ENCODE measurements around the gene CACNA1S. TPM values are rescaled to one million over a fixed set of nuclear protein-coding genes. Genes with fewer than 3 reads are reported as not detected.

The CACNA1S gene
- total RNA-seq, 1 donor from 2014 or later = 0.07 TPM

- DNase-seq = no peak
- Mint-ChIP-seq H3K4me3 (ENCODE audit: unreplicated experiment) (no peak overlapping the region), H3K9me3 (ENCODE audit: unreplicated experiment) (peaks cover 19% of the 10 kb centered on the region), H3K36me3 (ENCODE audit: unreplicated experiment) (no peaks in the 10 kb centered on the region), H3K27ac (ENCODE audit: unreplicated experiment) (no peak overlapping the region), H3K27me3 (ENCODE audit: unreplicated experiment) (peaks cover 14% of the 10 kb centered on the region), H3K4me1 (ENCODE audit: low read depth, unreplicated experiment) (peaks cover 39% of the 10 kb centered on the region)
- TF ChIP-seq CTCF (IDR thresholded peaks at IDR 0.05; ENCODE audit: partially characterized antibody, unreplicated experiment) = no peak
Observed at GRCh38 chr1:201053155-201053860, 58.9 kb downstream of the CACNA1S start.

GRCh38 chr1:201051399-201051798 lies 60.8 kb downstream of the CACNA1S start:
- no peak for TF ChIP-seq CTCF (IDR thresholded peaks at IDR 0.05; ENCODE audit: partially characterized antibody, unreplicated experiment)
- Mint-ChIP-seq H3K4me1 (ENCODE audit: low read depth, unreplicated experiment) (peaks cover 24% of the 10 kb centered on the region), H3K27me3 (ENCODE audit: unreplicated experiment) (peaks cover 12% of the 10 kb centered on the region), H3K36me3 (ENCODE audit: unreplicated experiment) (no peaks in the 10 kb centered on the region), H3K4me3 (ENCODE audit: unreplicated experiment) (no peak overlapping the region), H3K9me3 (ENCODE audit: unreplicated experiment) (peaks cover 18% of the 10 kb centered on the region), H3K27ac (ENCODE audit: unreplicated experiment) (no peak overlapping the region)
- no peak for DNase-seq

GRCh38 chr1:201050515-201051277 lies 61.5 kb downstream of the CACNA1S start:
- peaks cover 17% of the 10 kb centered on the region for H3K4me1 Mint-ChIP-seq (ENCODE audit: low read depth, unreplicated experiment)
- no peaks in the 10 kb centered on the region for H3K36me3 Mint-ChIP-seq (ENCODE audit: unreplicated experiment)
- no peak for TF ChIP-seq CTCF (IDR thresholded peaks at IDR 0.05; ENCODE audit: partially characterized antibody, unreplicated experiment)
- peaks cover 5% of the 10 kb centered on the region for H3K27me3 Mint-ChIP-seq (ENCODE audit: unreplicated experiment)
- H3K27ac Mint-ChIP-seq (ENCODE audit: unreplicated experiment) = no peak overlapping the region
- H3K9me3 Mint-ChIP-seq (ENCODE audit: unreplicated experiment) = peaks cover 12% of the 10 kb centered on the region
- H3K4me3 Mint-ChIP-seq (ENCODE audit: unreplicated experiment) = no peak overlapping the region
- DNase-seq = no peak

GRCh38 chr1:201049248-201049831 lies 62.9 kb downstream of the CACNA1S start:
- no peak for TF ChIP-seq CTCF (IDR thresholded peaks at IDR 0.05; ENCODE audit: partially characterized antibody, unreplicated experiment)
- Mint-ChIP-seq H3K27me3 (ENCODE audit: unreplicated experiment) (peaks cover 4% of the 10 kb centered on the region), H3K27ac (ENCODE audit: unreplicated experiment) (no peak overlapping the region), H3K4me1 (ENCODE audit: low read depth, unreplicated experiment) (peaks cover 7% of the 10 kb centered on the region), H3K36me3 (ENCODE audit: unreplicated experiment) (no peaks in the 10 kb centered on the region), H3K4me3 (ENCODE audit: unreplicated experiment) (no peak overlapping the region), H3K9me3 (ENCODE audit: unreplicated experiment) (peaks cover 8% of the 10 kb centered on the region)
- no peak for DNase-seq
